Keratinocyte (primary cell): ENCODE data around the gene MYDGF. TPM values are rescaled to one million over a fixed set of nuclear protein-coding genes. Genes with fewer than 3 reads are reported as not detected.

Experiments used
- DNase-seq: peaks from one replicate; pipeline ENCODE4 v3.0.0-alpha.2; 2011; ENCODE audit warnings: low read depth, missing footprints, low spot score
- FAIRE-seq: peaks from 2 replicates; lab custom pipeline; 2011; peaks lifted over from hg19 to GRCh38; lab: Jason Lieb, UNC
- H2AFZ ChIP-seq: 2 replicates; pipeline ENCODE4 v1.6.0; 2012; ENCODE audit warnings: low read length, control low read depth, inconsistent platforms; ENCODE audit not compliant: control insufficient read depth
- H3K27ac ChIP-seq: 2 replicates; pipeline ENCODE4 v1.5.1; 2011; ENCODE audit warnings: low read length; ENCODE audit not compliant: control insufficient read depth, insufficient read depth
- H3K27me3 ChIP-seq: 3 replicates; pipeline ENCODE4 v1.6.0; 2011; ENCODE audit warnings: low read length; ENCODE audit not compliant: control insufficient read depth, insufficient read depth; ENCODE audit errors: extremely low read depth
- H3K36me3 ChIP-seq, 2 experiments: 2 replicates in 1 of 2; 3 replicates in 1 of 2; pipeline ENCODE4 v1.5.1; 2011; ENCODE audit warnings: low read length in 2 of 2, mild to moderate bottlenecking in 1 of 2; ENCODE audit not compliant: control insufficient read depth in 2 of 2, insufficient read depth in 2 of 2; ENCODE audit errors: extremely low read depth in 1 of 2
- H3K4me1 ChIP-seq: 3 replicates; pipeline ENCODE4 v1.5.1; 2011; ENCODE audit warnings: low read length; ENCODE audit not compliant: control insufficient read depth, insufficient read depth; ENCODE audit errors: extremely low read depth
- H3K4me2 ChIP-seq: 3 replicates; pipeline ENCODE4 v1.6.0; 2011; ENCODE audit warnings: low read depth, low read length; ENCODE audit not compliant: control insufficient read depth, insufficient read depth; ENCODE audit errors: extremely low read depth
- H3K4me3 ChIP-seq, 3 experiments: fragments of 200-600 bp in 1 of 3; sonication (generic) in 1 of 3; 2 replicates in 2 of 3; 3 replicates in 1 of 3; pipeline ENCODE4 v1.5.1; 2011 to 2016; ENCODE audit warnings: low read length in 3 of 3, mild to moderate bottlenecking in 3 of 3, control low read depth in 2 of 3, inconsistent platforms in 1 of 3, low read depth in 1 of 3, mixed read lengths in 1 of 3, mixed run types in 1 of 3, moderate library complexity in 1 of 3; ENCODE audit not compliant: control insufficient read depth in 2 of 3, insufficient read depth in 2 of 3; ENCODE audit errors: extremely low read depth in 1 of 3
- H3K79me2 ChIP-seq: 2 replicates; pipeline ENCODE4 v1.6.0; 2012; ENCODE audit warnings: low read length; ENCODE audit not compliant: control insufficient read depth, insufficient read depth
- H3K9ac ChIP-seq: 3 replicates; pipeline ENCODE4 v1.6.0; 2011; ENCODE audit warnings: low read length; ENCODE audit not compliant: control insufficient read depth, insufficient read depth; ENCODE audit errors: extremely low read depth
- H3K9me1 ChIP-seq: 3 replicates; pipeline ENCODE4 v1.6.0; 2011; ENCODE audit warnings: low read length; ENCODE audit not compliant: control insufficient read depth, insufficient read depth; ENCODE audit errors: extremely low read depth
- H3K9me3 ChIP-seq: 2 replicates; pipeline ENCODE4 v1.5.1; 2012; ENCODE audit warnings: low read depth, low read length; ENCODE audit not compliant: control insufficient read depth
- H4K20me1 ChIP-seq: 3 replicates; pipeline ENCODE4 v1.6.0; 2011; ENCODE audit warnings: low read length; ENCODE audit not compliant: control insufficient read depth, insufficient read depth; ENCODE audit errors: extremely low read depth
- EZH2 ChIP-seq: IDR thresholded peaks from one replicate; pipeline ENCODE4 v1.6.1; 2012; ENCODE audit warnings: inconsistent platforms, mild to moderate bottlenecking, low read length, moderate library complexity
- dilution Hi-C: fragments of 300-500 bp; cut with MboI; formaldehyde crosslinking; loops from one replicate; pipeline ENCODE4 v1.7.0; 2020; ENCODE audit warnings: low sequenced_read_pairs; ENCODE audit not compliant: extremely low pct_ligation_motif_present
- polyA plus RNA-seq, 5 experiments: library from polyadenylated mRNA; depleted of rRNA in 3 of 5; stranded (reverse) in 3 of 5; stranded (forward) in 1 of 5; unstranded in 1 of 5; fragments of >200 nt; gene quantifications; 1 replicate in 1 of 5; 2 replicates in 3 of 5; 3 replicates in 1 of 5; pipeline versions ENCODE4 v1.2.1 to v1.2.3, GENCODE V29; 2011 to 2012; ENCODE audit warnings: missing spikeins in 2 of 5, low read depth in 1 of 5, low replicate concordance in 1 of 5
- TF ChIP-seq, protein P1 (sequence below), 3 experiments: IDR thresholded peaks in 1 of 3; conservative IDR thresholded peaks in 1 of 3; optimal IDR thresholded peaks in 1 of 3; 2 replicates in 2 of 3; 3 replicates in 1 of 3; pipeline versions ENCODE3 to v1.5.1; 2011; ENCODE audit warnings: low read length in 3 of 3, mild to moderate bottlenecking in 3 of 3, moderate library complexity in 2 of 3, control low read depth in 1 of 3, inconsistent platforms in 1 of 3; ENCODE audit not compliant: insufficient read depth in 2 of 3; ENCODE audit errors: extremely low read depth in 1 of 3

Gene MYDGF
- polyA plus RNA-seq, 1 donor (not counting 4 experiments of a cell fraction or from before 2014, with no cell fraction given), result 85.9 TPM

DNA sequence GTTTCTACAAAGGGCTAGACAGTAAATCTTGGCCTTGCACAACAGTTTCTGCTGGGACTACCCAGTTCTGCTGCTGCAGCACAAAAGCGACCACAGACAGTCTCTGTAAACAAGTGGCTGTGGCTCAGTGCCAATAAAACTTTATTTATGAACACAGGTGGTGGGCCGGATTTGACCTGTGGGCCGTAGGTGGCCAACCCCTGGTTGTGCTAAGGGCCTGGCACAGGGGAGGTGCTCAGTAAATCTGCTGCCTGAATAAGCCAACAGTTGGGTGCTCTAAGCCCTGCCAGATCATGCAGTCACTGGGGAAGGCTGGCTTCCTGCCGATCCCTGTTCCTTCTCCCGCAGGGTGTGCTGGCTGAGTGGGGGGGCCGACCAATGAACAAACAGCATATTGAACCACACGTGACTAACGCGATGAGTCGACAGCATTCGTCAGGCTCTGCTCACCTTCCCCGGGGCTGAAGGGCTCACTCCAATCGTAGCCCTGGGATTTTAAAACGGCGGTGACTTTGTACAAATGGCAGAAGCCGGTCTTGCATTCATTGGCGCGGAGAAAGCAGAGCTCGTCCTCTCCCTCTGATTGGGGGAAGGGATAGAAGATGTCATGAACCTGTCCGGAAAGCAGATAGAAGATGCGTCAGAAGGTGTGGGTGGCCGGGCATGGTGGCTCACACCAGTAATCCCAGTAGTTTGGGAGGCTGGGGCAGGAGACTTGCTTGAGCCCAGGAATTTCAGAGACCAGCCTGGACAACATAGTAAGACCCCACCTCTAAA lies 24.3 kb upstream of the MYDGF start:
- no peaks in the 10 kb centered on the region for H4K20me1 ChIP-seq
- H3K27me3 ChIP-seq, result no peaks in the 10 kb centered on the region
- H3K9me3 ChIP-seq, result no peaks in the 10 kb centered on the region
- peaks cover 47 to 57% of the 10 kb centered on the region in 2 experiments for H3K36me3 ChIP-seq
- peak; percentile 99 for DNase-seq
- peak overlapping the region; percentile 33 for H3K4me2 ChIP-seq
- H3K9me1 ChIP-seq, result no peaks in the 10 kb centered on the region
- peak overlapping the region; percentile 86 for H3K27ac ChIP-seq
- dilution Hi-C loops, result no loop called here
- H3K9ac ChIP-seq, result peak overlapping the region; percentile 63
- peaks cover 10% of the 10 kb centered on the region for H3K79me2 ChIP-seq
- no peak overlapping the region for H2AFZ ChIP-seq
- peak overlapping the region in 1 of 3 experiments; percentile 3 for H3K4me3 ChIP-seq
- no peak for TF ChIP-seq EZH2
- TF ChIP-seq, protein P1, sequence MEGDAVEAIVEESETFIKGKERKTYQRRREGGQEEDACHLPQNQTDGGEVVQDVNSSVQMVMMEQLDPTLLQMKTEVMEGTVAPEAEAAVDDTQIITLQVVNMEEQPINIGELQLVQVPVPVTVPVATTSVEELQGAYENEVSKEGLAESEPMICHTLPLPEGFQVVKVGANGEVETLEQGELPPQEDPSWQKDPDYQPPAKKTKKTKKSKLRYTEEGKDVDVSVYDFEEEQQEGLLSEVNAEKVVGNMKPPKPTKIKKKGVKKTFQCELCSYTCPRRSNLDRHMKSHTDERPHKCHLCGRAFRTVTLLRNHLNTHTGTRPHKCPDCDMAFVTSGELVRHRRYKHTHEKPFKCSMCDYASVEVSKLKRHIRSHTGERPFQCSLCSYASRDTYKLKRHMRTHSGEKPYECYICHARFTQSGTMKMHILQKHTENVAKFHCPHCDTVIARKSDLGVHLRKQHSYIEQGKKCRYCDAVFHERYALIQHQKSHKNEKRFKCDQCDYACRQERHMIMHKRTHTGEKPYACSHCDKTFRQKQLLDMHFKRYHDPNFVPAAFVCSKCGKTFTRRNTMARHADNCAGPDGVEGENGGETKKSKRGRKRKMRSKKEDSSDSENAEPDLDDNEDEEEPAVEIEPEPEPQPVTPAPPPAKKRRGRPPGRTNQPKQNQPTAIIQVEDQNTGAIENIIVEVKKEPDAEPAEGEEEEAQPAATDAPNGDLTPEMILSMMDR (optimal IDR thresholded peaks at IDR 0.05 in 1 of 3, IDR thresholded peaks at IDR 0.05 in 1 of 3, conservative IDR thresholded peaks at IDR 0.05 in 1 of 3; ENCODE audit: extremely low read depth in 1 of 3, insufficient read depth in 2 of 3, low read length in 3 of 3), result no peak
- peak; percentile 100 for FAIRE-seq
- H3K4me1 ChIP-seq, result peaks cover 52% of the 10 kb centered on the region

DNA sequence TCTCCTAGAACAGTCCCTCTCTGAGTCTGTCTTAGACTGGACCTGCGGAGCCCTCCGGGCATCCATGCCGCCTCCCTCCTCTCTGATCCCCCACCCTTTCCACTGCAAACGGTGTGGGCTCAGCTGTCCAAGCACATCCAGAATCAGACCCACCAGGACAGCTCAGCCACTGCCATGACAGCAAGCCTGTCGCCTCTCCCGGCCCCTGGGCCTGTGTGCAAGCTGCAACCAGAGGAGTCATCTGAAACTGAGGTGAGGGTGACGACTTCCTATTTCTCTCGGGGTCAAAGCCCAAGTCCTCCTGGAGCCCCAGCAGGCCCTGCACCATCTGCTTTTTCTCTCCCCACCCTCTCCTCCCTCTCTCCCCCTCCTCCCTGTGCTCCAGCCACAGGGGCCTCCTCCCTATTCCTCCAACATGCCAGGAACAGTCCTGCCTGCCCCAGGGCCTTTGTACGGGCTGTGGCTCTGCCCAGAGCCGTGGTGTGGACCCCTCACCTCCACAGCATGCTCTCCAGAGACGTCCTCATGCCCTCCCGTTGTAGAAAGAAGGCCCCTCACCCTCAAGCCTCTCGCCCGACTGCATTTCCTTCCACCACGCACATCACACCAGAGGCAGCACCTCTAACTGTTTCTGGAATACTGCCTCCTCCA lies 23.5 kb upstream of the MYDGF start:
- H3K4me2 ChIP-seq, result peak overlapping the region; percentile 33
- no peak for FAIRE-seq

More for the DNA sequence above, 23.5 kb upstream of the MYDGF start:
- no peaks in the 10 kb centered on the region for H3K9me1 ChIP-seq
- no peaks in the 10 kb centered on the region for H3K27me3 ChIP-seq
- no peak overlapping the region for H2AFZ ChIP-seq
- DNase-seq, result no peak
- peak overlapping the region in 1 of 3 experiments; percentile 3 for H3K4me3 ChIP-seq
- H3K9me3 ChIP-seq, result no peaks in the 10 kb centered on the region
- H3K36me3 ChIP-seq, result peaks cover 48 to 58% of the 10 kb centered on the region in 2 experiments
- dilution Hi-C loops, result no loop called here
- H3K9ac ChIP-seq, result peak overlapping the region; percentile 63
- peaks cover 10% of the 10 kb centered on the region for H3K79me2 ChIP-seq
- H3K4me1 ChIP-seq, result peaks cover 52% of the 10 kb centered on the region
- TF ChIP-seq EZH2, result no peak
- TF ChIP-seq, protein P1 (optimal IDR thresholded peaks at IDR 0.05 in 1 of 3, IDR thresholded peaks at IDR 0.05 in 1 of 3, conservative IDR thresholded peaks at IDR 0.05 in 1 of 3; ENCODE audit: extremely low read depth in 1 of 3, insufficient read depth in 2 of 3, low read length in 3 of 3), result no peak
- peak overlapping the region; percentile 86 for H3K27ac ChIP-seq
- H4K20me1 ChIP-seq, result no peaks in the 10 kb centered on the region
